Stimulated activated CD4-positive, alpha-beta T cell treated with anti-CD3 and anti-CD28 coated beads, Interleukin-12 subunit alpha, Interleukin-12 subunit beta, amount 100 ng/mL, for 4 hours (primary cell): Measurements from ENCODE around the gene EPHX1.
"Not testable (repeated sequence)": the region's sequence is repeated elsewhere in the genome, so short reads cannot be mapped to it uniquely, and the experiment has no call there.

Experiments
- DNase-seq: peaks from one replicate; pipeline ENCODE4 v3.0.0-alpha.2; 2020

The EPHX1 gene

DNA sequence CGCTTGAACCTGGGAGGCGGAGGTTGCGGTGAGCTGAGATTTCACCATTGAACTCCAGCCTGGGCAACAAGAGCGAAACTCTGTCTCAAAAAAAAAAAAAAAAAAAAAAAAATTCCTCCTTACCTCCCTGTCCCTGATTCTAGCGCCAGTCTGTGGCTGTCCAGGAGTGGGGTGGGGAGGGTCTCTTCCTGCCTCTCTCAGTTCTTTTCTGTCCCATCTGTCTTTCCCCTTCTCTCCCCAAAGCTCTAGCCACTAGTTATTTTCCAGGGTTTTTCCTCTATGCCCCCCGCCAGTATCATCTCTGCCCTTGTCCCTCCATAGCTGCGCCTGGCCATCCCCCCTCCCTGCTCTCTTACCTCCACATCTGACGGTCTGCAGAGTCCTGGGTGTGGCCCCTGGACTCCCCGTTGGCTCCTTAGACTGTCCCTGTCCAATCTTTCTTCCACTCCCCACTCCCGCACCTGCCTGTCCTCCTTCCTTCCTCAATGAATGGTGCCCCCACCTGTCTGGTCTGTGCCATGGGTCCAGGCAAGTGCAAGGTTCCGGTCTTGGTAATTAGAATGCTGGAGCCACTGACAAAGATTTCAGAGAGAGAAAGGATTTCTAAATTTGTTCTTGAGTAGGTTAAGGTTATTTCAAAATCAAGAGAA is 73.8 kb downstream of the EPHX1 start:
- no peak for DNase-seq

- DNase-seq: no peak
These were observed 75.4 kb downstream of the EPHX1 start for GRCh38 chr1:225885336-225885735.

GRCh38 chr1:225886159-225887029 is 76.5 kb downstream of the EPHX1 start:
- DNase-seq: no peak

- no peak for DNase-seq
These were observed 77.0 kb downstream of the EPHX1 start for GRCh38 chr1:225887030-225887314.

- not testable (repeated sequence) for DNase-seq
These were observed 77.8 kb downstream of the EPHX1 start for GRCh38 chr1:225887554-225888288.

GRCh38 chr1:225888289-225888897 is 78.5 kb downstream of the EPHX1 start:
- no peak for DNase-seq

GRCh38 chr1:225888898-225889601 is 79.1 kb downstream of the EPHX1 start, which contains the start of gene LEFTY1:
LEFTY1 (minus strand) TSS chr1:225889146; CDS start chr1:225889066, 80 bp downstream.
- no peak for DNase-seq

DNA sequence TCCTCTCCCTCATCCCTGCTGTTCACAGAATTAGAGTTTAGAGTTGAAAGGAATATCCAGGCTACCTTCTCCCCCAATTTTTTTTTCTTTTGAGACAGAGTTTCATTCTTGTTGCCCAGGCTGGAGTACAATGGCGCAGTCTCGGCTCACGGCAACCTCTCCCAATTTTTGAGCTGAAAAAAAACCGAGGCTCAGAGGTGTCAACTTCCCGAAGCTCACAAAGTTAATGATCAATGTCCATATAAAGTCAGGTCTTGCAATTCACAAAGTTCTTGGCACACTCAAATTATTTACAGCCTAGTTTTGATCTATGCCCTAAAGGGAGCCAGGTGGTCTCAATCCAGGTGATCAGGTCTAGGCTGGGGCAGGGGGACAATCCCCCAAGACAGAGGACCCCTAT is 79.8 kb downstream of the EPHX1 start:
- DNase-seq: no peak

DNA sequence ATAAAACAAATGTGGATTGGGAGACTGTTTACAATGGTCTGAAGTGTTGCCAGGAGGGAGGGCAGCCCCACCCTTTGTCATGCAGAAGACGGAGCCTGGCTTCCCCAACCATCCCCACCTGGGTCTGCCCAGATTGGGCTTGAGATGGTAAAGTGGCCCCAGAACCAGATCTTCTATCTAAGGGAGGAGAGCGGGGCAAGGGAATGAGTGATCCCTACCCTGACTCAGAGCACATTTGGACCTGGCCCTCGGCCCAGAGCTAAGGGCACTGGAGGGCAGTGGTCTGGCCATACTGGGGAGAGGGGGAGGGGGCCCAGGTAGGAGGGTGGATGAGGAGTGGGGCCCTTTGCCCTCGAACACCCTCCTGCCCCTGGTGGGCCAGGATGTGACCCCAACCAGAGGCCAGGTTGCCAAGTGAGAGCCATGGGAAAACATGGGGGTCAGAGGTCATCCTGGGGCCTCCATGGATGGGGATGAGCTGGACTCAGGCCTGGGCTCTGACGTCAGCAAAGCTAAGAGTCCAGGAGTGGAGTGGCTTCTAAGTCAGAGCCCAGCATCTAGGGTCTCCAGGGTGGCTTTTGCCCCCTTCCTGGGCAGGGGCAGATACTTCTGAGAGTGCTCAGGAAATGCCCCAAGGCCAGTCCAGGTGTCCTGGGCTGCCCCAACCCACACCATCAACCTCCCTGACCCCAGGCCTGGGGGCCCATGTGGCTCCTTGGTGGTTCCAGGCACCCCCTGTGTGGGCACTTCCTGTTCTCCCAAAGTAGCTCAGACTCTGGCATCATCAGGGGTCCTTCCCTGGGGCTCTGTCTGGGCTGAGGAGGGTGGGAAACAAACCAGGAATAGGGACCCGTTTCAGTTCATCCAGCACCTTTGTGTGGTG is 80.7 kb downstream of the EPHX1 start:
- DNase-seq: no peak

GRCh38 chr1:225891229-225891972 is 81.5 kb downstream of the EPHX1 start:
- DNase-seq: no peak

DNA sequence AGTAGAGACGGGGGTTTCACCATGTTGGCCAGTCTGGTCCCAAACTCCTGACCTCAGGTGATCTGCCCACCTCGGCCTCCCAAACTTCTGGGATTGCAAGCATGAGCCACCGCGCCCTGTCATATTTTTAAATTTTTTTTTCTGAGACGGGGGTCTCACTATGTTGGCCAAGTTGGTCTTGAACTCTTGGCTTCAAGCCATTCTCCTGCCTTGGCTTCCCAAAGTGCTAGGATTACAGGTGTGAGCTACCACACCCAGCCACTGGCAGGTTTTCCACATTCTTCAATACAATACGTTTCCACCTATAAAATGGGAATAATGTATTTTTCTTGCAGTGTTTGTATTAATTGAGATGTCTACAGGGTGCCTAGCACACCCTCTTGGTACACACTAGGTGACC is 82.4 kb downstream of the EPHX1 start:
- no peak for DNase-seq
